OCI-LY1 (cell line): ENCODE data around the gene VAV2.

ENCODE experiments used
- H2AFZ ChIP-seq: fragments of 200-600 bp; sonication (generic), shearing (Covaris generic); 2 replicates; pipeline ENCODE4 v1.6.0; 2014; ENCODE audit warnings: antibody characterized with exemption, mild to moderate bottlenecking, low read length
- H3F3A ChIP-seq: fragments of 200-600 bp; sonication (generic), shearing (Covaris generic); 2 replicates; pipeline ENCODE4 v1.6.0; 2014; ENCODE audit warnings: mild to moderate bottlenecking, antibody characterized with exemption, low read length, moderate library complexity; ENCODE audit not compliant: insufficient read depth
- H3K27ac ChIP-seq: fragments of 200-600 bp; sonication (generic); 2 replicates; pipeline ENCODE4 v1.5.1; 2014; ENCODE audit warnings: low read length, mixed run types, mild to moderate bottlenecking, low read depth; ENCODE audit not compliant: poor library complexity, severe bottlenecking
- H3K27me3 ChIP-seq: fragments of 200-600 bp; sonication (generic); 2 replicates; pipeline ENCODE4 v1.6.0; 2014; ENCODE audit warnings: antibody characterized with exemption, mild to moderate bottlenecking, low read length, moderate library complexity; ENCODE audit not compliant: insufficient read depth
- H3K36me3 ChIP-seq: fragments of 200-600 bp; sonication (generic); 2 replicates; pipeline ENCODE4 v1.6.1; 2014; ENCODE audit warnings: mild to moderate bottlenecking, antibody characterized with exemption, low read length, moderate library complexity, mixed read lengths; ENCODE audit not compliant: insufficient read depth
- H3K4me1 ChIP-seq: fragments of 200-600 bp; sonication (generic); 2 replicates; pipeline ENCODE4 v1.5.1; 2014; ENCODE audit warnings: mild to moderate bottlenecking, low read length, moderate library complexity; ENCODE audit not compliant: insufficient read depth, severe bottlenecking
- H3K4me2 ChIP-seq: fragments of 200-600 bp; sonication (generic), shearing (Covaris generic); 2 replicates; pipeline ENCODE4 v1.6.1; 2014; ENCODE audit warnings: low read length
- H3K4me3 ChIP-seq: fragments of 200-600 bp; sonication (generic); 2 replicates; pipeline ENCODE4 v1.5.1; 2014; ENCODE audit warnings: low read length, low read depth, mild to moderate bottlenecking, mixed read lengths; ENCODE audit not compliant: poor library complexity, severe bottlenecking
- H3K79me2 ChIP-seq: fragments of 200-600 bp; shearing (Covaris generic); 2 replicates; pipeline ENCODE4 v1.6.1; 2016; ENCODE audit warnings: mixed run types, low read length, mixed read lengths; ENCODE audit not compliant: insufficient read depth
- H3K9ac ChIP-seq: fragments of 200-600 bp; sonication (generic), shearing (Covaris generic); 2 replicates; pipeline ENCODE4 v1.6.1; 2014; ENCODE audit warnings: mild to moderate bottlenecking, low read length, mixed read lengths
- H3K9me2 ChIP-seq: fragments of 200-600 bp; sonication (generic), shearing (Covaris generic); 2 replicates; pipeline ENCODE4 v1.6.1; 2014; ENCODE audit warnings: low read depth, mild to moderate bottlenecking, low read length, mixed read lengths
- H3K9me3 ChIP-seq: fragments of 200-600 bp; shearing (Covaris generic); 2 replicates; pipeline ENCODE4 v1.6.1; 2014; ENCODE audit warnings: low read length, mixed read lengths
- H4K20me1 ChIP-seq: fragments of 200-600 bp; sonication (generic), shearing (Covaris generic); 2 replicates; pipeline ENCODE4 v1.6.0; 2016; ENCODE audit warnings: mild to moderate bottlenecking, low read length; ENCODE audit not compliant: insufficient read depth
- EZH2 ChIP-seq: fragments of 200-600 bp; sonication (generic), shearing (Covaris generic); IDR thresholded peaks from 2 replicates; pipeline ENCODE4 v1.8.0; 2017; ENCODE audit warnings: borderline replicate concordance, mixed run types, mild to moderate bottlenecking, antibody characterized with exemption, low read length, moderate library complexity, mixed read lengths
- TF ChIP-seq, protein P1 (sequence below): fragments of 200-600 bp; sonication (generic), shearing (Covaris generic); IDR thresholded peaks from 2 replicates; pipeline ENCODE4 v1.5.1; 2017; ENCODE audit warnings: mild to moderate bottlenecking, antibody characterized with exemption, low read length, moderate library complexity, mixed read lengths

The VAV2 gene

DNA sequence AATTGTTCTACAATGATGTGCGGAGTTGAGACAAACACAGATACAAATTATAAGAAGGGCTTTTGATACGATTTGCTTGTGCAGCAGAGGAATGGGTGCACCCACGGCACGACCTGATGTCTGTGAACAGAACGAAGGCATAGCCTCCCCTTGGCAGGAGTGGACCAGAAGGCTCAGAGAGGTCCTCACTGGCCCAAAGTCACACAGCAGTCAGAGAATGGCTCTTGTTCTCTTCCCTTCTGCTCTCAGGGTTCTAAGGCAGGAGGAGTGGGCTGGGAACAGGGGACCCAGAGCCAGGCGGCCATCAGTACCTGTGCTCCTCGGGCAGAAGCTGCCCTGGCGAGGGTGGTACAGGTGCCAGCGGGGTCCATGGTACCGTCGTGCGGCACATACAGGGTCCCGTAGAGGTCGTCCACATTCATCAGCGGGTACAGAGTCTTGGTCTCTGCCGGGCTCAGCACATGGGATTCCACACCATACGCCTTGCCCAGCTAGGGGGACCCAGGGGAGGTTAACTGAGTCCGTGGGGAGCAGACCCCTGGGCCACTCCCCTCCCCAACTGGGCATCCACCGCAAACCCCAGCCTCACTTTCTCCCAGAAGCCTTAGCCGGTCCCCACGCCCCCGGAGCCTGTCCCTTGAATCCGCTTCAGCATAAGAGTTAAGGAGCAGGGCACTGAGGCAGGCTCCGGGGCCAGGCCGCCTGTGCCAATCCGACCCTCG, 261.0 kb downstream of the VAV2 start:
- Histone ChIP-seq H3K4me1 (no peaks in the 10 kb centered on the region), H3K79me2 (no peaks in the 10 kb centered on the region), H3K4me2 (no peak overlapping the region), H3K9me2 (no peaks in the 10 kb centered on the region), H4K20me1 (no peaks in the 10 kb centered on the region), H3K27me3 (no peaks in the 10 kb centered on the region), H3K27ac (no peak overlapping the region), H3F3A (no peaks in the 10 kb centered on the region), H3K9me3 (no peaks in the 10 kb centered on the region), H3K9ac (no peak overlapping the region), H2AFZ (no peak overlapping the region), H3K4me3 (no peak overlapping the region), H3K36me3 (no peaks in the 10 kb centered on the region)
- TF ChIP-seq, protein P1, sequence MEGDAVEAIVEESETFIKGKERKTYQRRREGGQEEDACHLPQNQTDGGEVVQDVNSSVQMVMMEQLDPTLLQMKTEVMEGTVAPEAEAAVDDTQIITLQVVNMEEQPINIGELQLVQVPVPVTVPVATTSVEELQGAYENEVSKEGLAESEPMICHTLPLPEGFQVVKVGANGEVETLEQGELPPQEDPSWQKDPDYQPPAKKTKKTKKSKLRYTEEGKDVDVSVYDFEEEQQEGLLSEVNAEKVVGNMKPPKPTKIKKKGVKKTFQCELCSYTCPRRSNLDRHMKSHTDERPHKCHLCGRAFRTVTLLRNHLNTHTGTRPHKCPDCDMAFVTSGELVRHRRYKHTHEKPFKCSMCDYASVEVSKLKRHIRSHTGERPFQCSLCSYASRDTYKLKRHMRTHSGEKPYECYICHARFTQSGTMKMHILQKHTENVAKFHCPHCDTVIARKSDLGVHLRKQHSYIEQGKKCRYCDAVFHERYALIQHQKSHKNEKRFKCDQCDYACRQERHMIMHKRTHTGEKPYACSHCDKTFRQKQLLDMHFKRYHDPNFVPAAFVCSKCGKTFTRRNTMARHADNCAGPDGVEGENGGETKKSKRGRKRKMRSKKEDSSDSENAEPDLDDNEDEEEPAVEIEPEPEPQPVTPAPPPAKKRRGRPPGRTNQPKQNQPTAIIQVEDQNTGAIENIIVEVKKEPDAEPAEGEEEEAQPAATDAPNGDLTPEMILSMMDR = no peak
- TF ChIP-seq EZH2 = no peak

DNA sequence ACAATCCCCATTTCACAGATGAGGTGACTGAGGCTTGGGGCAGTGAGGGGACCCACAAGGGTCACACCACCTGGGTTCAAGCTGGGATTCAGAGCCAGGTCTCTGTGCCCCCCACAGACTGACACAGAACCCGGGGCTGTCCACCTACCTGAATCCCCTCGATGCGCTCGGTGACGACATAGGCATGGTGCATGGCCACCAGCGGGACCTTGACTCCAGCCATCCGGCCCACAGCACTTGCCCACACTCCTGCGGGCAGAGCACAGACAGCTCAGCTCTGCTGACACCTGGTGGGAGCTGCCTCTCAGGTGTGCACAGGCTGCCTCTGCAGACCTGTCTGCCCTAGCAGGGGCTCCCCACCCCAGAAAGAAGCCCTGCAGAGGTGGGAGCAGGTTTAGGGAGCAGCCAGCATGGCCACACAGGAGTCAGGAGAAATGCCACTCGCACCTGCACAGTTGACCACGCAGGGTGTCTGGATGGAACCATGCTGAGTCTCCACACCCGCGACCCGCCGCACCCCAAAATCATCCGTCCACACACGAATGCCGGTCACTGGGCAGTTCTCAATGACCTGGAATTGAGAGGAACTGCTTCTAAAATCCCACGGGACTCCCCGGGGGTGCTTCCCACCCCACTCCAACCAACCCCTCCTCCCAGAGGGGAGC, 262.4 kb downstream of the VAV2 start:
- TF ChIP-seq EZH2 = no peak
- TF ChIP-seq, protein P1 = no peak
- Histone ChIP-seq H3K9me3 (no peaks in the 10 kb centered on the region), H3K27ac (no peak overlapping the region), H3K4me1 (no peaks in the 10 kb centered on the region), H2AFZ (no peak overlapping the region), H4K20me1 (no peaks in the 10 kb centered on the region), H3K4me3 (no peak overlapping the region), H3K9ac (no peak overlapping the region), H3F3A (no peaks in the 10 kb centered on the region), H3K4me2 (no peak overlapping the region), H3K79me2 (no peaks in the 10 kb centered on the region), H3K36me3 (no peaks in the 10 kb centered on the region), H3K27me3 (no peaks in the 10 kb centered on the region), H3K9me2 (no peaks in the 10 kb centered on the region)

DNA sequence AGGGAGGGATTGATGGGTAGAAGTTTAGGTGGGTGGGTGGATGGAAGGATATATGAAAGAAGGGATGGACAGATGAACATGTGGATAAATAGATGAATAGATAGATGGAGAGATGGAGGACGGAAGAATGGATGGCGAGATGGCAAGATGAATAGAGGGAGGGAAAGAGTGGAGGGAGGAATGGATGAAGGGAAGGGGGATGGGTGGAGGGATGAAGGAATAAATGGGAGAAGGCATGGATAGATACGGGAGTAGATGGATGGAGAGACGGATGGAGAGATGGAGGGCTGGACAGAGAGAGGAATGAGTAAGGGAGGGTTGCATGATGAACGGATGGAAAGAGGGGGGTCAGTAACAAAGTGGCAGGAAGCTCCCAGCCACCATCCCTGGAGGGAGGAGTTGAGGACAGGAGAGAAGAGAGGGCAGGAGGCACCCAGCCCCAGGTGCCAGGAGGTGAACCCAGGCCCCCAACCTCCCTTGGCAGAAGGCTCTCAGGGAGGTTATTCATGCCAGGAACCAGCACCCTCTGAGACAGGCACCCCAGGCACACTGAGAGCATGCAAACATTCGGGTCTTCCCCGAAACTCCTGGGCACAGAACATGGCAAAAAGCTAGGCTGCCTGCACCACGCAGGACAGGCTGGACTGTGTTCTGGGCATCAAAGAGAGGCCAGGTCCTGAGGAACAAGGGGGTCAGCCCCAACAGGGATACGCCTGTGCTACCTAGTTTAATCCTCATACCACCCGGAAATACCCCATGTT, 263.1 kb downstream of the VAV2 start:
- no peaks in the 10 kb centered on the region for H3K36me3 ChIP-seq
- H4K20me1 ChIP-seq = no peaks in the 10 kb centered on the region
- TF ChIP-seq, protein P1 = no peak
- TF ChIP-seq EZH2 = no peak
- no peaks in the 10 kb centered on the region for H3K9me2 ChIP-seq
- H3K9ac ChIP-seq = no peak overlapping the region
- no peak overlapping the region for H2AFZ ChIP-seq
- no peak overlapping the region for H3K4me2 ChIP-seq
- no peaks in the 10 kb centered on the region for H3K79me2 ChIP-seq
- H3K27me3 ChIP-seq = no peaks in the 10 kb centered on the region
- H3K9me3 ChIP-seq = no peaks in the 10 kb centered on the region
- H3K4me3 ChIP-seq = no peak overlapping the region
- no peaks in the 10 kb centered on the region for H3F3A ChIP-seq
- no peak overlapping the region for H3K27ac ChIP-seq
- H3K4me1 ChIP-seq = no peaks in the 10 kb centered on the region
